Esophagus muscularis mucosa (tissue), 4 donors: Measurements from ENCODE around the gene TAOK1.

ENCODE experiments used
- EP300 ChIP-seq: sonication (generic); formaldehyde crosslinking; IDR thresholded peaks from one replicate; pipeline ENCODE4 v1.6.1; 2017; ENCODE audit warnings: antibody characterized with exemption
- POLR2A ChIP-seq: fragments of 450-650 bp; IDR thresholded peaks from one replicate; pipeline ENCODE4 v1.6.1; 2017; ENCODE audit warnings: antibody characterized with exemption, moderate library complexity, mild to moderate bottlenecking, low read depth
- POLR2AphosphoS5 ChIP-seq, 2 donors: sonication (generic); formaldehyde crosslinking; IDR thresholded peaks; one replicate each; pipeline ENCODE4 v1.6.1; 2017; ENCODE audit warnings: antibody characterized with exemption in 2 of 2
- TF ChIP-seq, protein P1 (sequence below), 3 experiments: fragments of 200-600 bp in 2 of 3; fragments of 450-650 bp in 1 of 3; sonication (generic) in 2 of 3; IDR thresholded peaks; one replicate each; pipeline ENCODE4 v1.5.1; 2017 to 2019; ENCODE audit warnings: antibody characterized with exemption in 3 of 3, mild to moderate bottlenecking in 2 of 3, moderate library complexity in 1 of 3

DNA sequence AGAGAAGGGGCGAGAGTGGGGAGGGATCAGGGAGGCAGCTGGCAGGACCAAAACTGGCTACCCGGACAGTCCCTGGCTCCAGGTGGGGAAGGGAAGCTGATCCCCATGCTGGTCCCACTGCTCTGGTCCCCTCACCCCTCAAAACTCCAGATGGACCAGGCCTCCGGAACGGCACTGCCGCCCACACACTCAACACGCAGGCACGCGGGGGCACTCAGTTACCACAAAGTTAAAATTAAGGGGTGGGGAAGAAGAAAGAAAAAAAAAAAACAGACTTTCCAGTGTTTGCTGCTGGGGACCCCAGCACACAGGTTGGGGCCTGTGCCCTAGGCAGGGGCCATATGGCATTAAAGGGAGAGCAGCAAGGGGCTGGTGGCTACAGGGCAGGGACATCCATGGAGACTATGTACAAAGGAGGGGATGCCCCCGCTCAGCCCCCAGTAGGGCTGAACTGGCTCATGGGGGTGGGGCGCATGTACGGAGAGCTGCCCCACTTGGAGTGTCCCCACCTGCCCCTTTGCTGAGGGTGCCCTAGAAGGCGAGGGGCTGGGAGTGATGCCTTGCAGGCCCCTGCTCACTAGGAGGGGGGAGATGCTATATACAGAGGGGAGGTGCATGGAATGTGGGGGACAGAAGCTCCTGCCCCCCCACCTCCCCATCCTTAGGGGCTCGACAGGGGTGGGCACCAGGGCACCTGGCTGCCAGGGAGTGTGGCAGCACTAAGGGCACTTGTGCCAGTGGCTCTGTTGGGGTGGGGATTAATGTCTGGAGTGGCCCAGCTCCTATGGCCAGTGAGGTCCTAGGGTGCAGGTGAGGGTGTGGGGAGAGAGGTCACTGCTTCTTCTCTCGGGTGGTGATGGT is 183.9 kb downstream of the TAOK1 start:
- TF ChIP-seq POLR2A (no peak), EP300 (no peak), POLR2AphosphoS5 (IDR thresholded peaks at IDR 0.05) (no peak)
- TF ChIP-seq, protein P1, sequence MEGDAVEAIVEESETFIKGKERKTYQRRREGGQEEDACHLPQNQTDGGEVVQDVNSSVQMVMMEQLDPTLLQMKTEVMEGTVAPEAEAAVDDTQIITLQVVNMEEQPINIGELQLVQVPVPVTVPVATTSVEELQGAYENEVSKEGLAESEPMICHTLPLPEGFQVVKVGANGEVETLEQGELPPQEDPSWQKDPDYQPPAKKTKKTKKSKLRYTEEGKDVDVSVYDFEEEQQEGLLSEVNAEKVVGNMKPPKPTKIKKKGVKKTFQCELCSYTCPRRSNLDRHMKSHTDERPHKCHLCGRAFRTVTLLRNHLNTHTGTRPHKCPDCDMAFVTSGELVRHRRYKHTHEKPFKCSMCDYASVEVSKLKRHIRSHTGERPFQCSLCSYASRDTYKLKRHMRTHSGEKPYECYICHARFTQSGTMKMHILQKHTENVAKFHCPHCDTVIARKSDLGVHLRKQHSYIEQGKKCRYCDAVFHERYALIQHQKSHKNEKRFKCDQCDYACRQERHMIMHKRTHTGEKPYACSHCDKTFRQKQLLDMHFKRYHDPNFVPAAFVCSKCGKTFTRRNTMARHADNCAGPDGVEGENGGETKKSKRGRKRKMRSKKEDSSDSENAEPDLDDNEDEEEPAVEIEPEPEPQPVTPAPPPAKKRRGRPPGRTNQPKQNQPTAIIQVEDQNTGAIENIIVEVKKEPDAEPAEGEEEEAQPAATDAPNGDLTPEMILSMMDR (IDR thresholded peaks at IDR 0.05) = no peak
